ENCODE results near the gene CCR3.

The CCR3 gene

DNA sequence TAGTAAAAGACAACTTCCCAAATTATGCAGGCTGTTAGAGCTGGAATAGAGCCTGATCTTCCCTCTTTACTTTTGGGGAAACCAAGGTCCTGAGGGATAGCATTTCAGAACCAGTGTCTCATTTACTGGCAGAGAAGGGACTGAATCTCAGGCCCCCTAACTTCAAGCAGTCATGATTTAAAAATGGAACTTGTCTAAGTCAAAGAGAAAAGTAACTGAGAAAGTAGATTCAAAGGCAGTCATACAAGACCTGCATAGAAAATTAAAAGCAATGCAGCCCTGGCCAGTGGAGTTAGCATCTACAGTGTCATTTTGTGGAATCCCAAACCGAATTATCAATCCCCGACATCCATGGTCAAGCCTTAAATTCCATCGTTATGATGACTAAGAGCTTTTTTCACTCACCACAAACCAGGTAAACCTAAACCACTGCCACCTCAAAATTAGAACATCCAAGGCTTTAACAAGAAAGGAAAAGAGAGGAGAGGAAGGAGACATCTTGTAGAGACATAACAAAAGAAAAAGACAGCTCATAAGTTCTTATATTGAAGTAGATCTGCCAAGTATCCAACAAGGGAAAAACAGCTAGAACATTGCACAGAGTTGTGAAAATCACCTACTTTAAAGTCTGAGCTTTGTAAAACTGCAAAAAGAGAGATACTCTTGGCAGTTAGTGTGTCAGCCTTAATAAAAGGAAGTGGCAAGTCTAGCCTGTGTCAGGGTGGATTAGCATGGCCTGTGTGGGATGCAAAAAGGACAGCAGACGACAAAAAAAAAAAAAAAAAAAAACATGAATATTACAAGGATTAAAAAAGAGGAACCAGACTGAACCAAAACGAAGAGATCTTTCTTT, 57.6 kb downstream of the CCR3 start:
- no peak for DNase-seq

DNA sequence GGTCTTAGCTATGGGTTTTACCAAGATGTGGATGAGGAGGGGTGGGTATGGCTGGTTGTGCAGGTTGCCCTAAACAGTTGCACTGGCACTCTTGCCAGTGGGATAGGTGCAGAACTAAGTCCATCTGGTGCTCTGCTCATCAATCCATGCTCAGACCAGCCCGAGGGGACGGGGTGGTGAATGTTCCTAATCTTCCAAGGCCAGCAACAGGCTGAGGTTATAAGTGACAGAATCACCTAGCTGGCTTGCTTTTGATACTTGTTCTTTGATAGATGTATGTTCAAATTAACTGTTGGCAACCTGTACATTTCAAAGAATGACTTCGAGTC, 58.2 kb downstream of the CCR3 start:
- DNase-seq, result no peak

DNA sequence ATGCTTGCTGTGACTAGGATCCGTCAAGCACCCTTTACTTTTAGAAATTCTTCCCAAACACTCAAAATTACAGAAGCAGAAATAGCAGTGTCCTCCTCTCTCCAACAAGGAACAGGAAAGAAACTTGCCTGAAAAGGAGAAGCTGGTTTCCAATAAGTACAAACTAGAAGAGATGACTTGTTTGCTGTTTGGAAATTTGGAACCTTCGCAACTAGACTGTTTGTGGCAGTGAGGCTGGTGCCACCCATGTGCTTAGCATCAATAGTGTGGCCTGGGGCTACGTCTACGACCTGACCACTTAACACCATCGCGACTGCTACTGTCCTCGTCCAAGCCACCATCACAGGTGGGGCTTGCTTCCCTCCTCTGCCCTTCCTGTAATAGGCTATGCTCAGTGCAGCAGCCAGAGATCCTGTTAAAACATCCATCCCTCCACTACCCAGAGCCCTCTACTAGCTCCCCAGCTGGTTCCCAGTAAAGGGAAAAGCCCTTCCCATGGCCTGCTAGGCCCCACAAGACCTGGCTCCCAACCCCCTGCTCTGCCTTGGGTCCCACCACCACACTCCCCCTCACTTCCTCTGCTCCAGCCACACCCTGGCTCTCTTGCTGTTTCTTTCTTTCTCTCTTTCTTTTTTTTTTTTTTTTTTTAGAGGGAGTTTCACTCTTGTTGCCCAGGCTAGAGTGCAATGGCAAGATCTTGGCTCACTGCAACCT, 59.0 kb downstream of the CCR3 start:
- DNase-seq, result no peak

- no peak for DNase-seq
These were observed 61.0 kb downstream of the CCR3 start for GRCh38 chr3:46303240-46303639.

DNA sequence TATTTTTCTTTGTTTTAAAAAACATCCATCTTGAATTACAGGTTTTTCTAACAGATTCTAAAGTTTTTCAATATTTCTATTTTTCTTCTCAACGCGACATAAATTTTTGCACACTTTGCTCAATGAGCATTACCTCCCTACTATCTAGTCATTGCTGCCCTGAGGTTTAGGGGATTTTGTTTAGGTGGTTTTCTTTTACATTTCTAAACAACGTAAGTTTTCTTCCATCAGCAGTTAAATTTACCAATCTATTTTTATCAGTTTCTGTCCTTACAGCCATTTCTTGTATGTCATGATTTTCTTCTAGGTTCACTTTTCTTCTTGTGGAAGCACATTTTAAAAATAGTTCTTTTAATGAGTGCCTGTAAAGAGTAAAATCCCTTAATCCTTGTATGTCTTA, 62.5 kb downstream of the CCR3 start:
- DNase-seq, result no peak

GRCh38 chr3:46312991-46313390, 70.7 kb downstream of the CCR3 start:
- no peak for DNase-seq

GRCh38 chr3:46314517-46314916, 72.3 kb downstream of the CCR3 start:
- no peak for DNase-seq

- no peak for DNase-seq
These were observed 73.9 kb downstream of the CCR3 start for GRCh38 chr3:46316206-46316605.
